HEK293T (cell line): ENCODE measurements around the gene NGRN.

ENCODE experiments used
- BHLHE40 ChIP-seq: fragments of 450-650 bp; IDR thresholded peaks from 2 replicates; pipeline ENCODE4 v1.6.1; 2016; ENCODE audit warnings: mild to moderate bottlenecking, moderate library complexity, borderline replicate concordance
- L3MBTL2 ChIP-seq: fragments of 450-650 bp; conservative IDR thresholded peaks from 2 replicates; pipeline ENCODE4 v1.6.1; 2016; ENCODE audit warnings: mild to moderate bottlenecking
- SP1 ChIP-seq: fragments of 450-650 bp; IDR thresholded peaks from 2 replicates; pipeline ENCODE4 v1.6.1; 2017
- SUZ12 ChIP-seq: fragments of 450-650 bp; IDR thresholded peaks from 2 replicates; pipeline ENCODE4 v1.6.1; 2016; ENCODE audit warnings: mild to moderate bottlenecking

DNA sequence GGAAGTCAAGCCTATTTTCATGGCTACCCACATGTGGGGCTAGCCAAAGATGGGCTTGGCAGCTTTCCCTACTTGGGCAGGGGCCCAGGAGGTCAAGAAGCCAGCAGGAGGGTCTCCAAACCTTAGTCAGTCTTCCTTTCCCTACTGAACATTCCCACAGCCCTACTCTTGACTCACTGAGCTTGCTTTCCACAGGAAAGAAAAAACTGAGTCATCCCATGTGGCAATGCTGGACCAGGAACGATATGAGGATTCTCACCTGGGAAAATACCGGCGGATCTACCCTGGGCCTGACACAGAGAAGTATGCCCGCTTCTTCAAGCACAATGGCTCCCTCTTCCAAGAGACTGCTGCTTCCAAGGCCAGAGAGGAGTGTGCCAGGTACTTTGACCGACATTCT, 3.7 kb upstream of the NGRN start:
- TF ChIP-seq L3MBTL2 (no peak), SUZ12 (no peak), SP1 (no peak), BHLHE40 (no peak)
